H9 (cell line): Measurements from ENCODE around the gene FCGR3B. TPM values are rescaled to one million over a fixed set of nuclear protein-coding genes. Genes with fewer than 3 reads are reported as not detected.
"Not testable (repeated sequence)": the region's sequence is repeated elsewhere in the genome, so short reads cannot be mapped to it uniquely, and the experiment has no call there.

Source experiments
- DNase-seq: peaks from one replicate; pipeline ENCODE4 v3.0.0-alpha.2; 2017
- H2AFZ ChIP-seq: one replicate; pipeline ENCODE4 v1.6.1; 2013; ENCODE audit warnings: mild to moderate bottlenecking, low read length, control low read depth, moderate library complexity
- H2AK5ac ChIP-seq: 2 replicates; pipeline ENCODE4 v1.6.1; 2013; ENCODE audit warnings: low read length, control low read depth, mixed read lengths; ENCODE audit not compliant: insufficient read length
- H2BK120ac ChIP-seq: one replicate; pipeline ENCODE4 v1.6.1; 2013; ENCODE audit warnings: low read depth, mild to moderate bottlenecking, low read length, control low read depth, inconsistent platforms; ENCODE audit not compliant: poor library complexity, severe bottlenecking
- H2BK12ac ChIP-seq: 2 replicates; pipeline ENCODE4 v1.6.1; 2013; ENCODE audit warnings: low read length, control low read depth, mixed read lengths, low read depth; ENCODE audit not compliant: insufficient read length
- H2BK15ac ChIP-seq: 2 replicates; pipeline ENCODE4 v1.6.1; 2013; ENCODE audit warnings: low read depth, low read length, control low read depth
- H2BK20ac ChIP-seq: one replicate; pipeline ENCODE4 v1.6.1; 2013; ENCODE audit warnings: low read depth, mild to moderate bottlenecking, low read length, control low read depth, inconsistent platforms; ENCODE audit not compliant: poor library complexity, severe bottlenecking
- H2BK5ac ChIP-seq: 2 replicates; pipeline ENCODE4 v1.6.1; 2013; ENCODE audit warnings: low read length, control low read depth, mixed read lengths; ENCODE audit not compliant: insufficient read length
- H3K14ac ChIP-seq: 2 replicates; pipeline ENCODE4 v1.6.1; 2013; ENCODE audit warnings: low read length, control low read depth; ENCODE audit not compliant: insufficient read depth
- H3K18ac ChIP-seq: 2 replicates; pipeline ENCODE4 v1.6.1; 2013; ENCODE audit warnings: low read depth, mild to moderate bottlenecking, mixed read lengths, low read length, control low read depth; ENCODE audit not compliant: insufficient read length
- H3K23ac ChIP-seq: 2 replicates; pipeline ENCODE4 v1.6.1; 2013; ENCODE audit warnings: low read length, control low read depth, mixed read lengths, low read depth; ENCODE audit not compliant: insufficient read length
- H3K23me2 ChIP-seq: 2 replicates; pipeline ENCODE4 v1.6.1; 2013; ENCODE audit warnings: low read depth, mild to moderate bottlenecking, mixed read lengths, low read length, control low read depth; ENCODE audit not compliant: insufficient read length, poor library complexity, severe bottlenecking
- H3K27ac ChIP-seq: 2 replicates; pipeline ENCODE4 v1.5.1; 2013; ENCODE audit warnings: low read length, control low read depth, mixed read lengths, low read depth; ENCODE audit not compliant: insufficient read length
- H3K27me3 ChIP-seq: 2 replicates; pipeline ENCODE4 v1.6.1; 2013; ENCODE audit warnings: low read length, control low read depth, inconsistent platforms; ENCODE audit not compliant: insufficient read depth
- H3K4ac ChIP-seq: 2 replicates; pipeline ENCODE4 v1.6.1; 2013; ENCODE audit warnings: low read depth, mild to moderate bottlenecking, control low read depth, inconsistent platforms, low read length, moderate library complexity
- H3K4me1 ChIP-seq: 2 replicates; pipeline ENCODE4 v1.6.1; 2013; ENCODE audit warnings: low read length, control low read depth, inconsistent platforms; ENCODE audit not compliant: insufficient read depth
- H3K4me2 ChIP-seq: 2 replicates; pipeline ENCODE4 v1.6.1; 2013; ENCODE audit warnings: low read length, control low read depth, mixed read lengths; ENCODE audit not compliant: insufficient read length, insufficient read depth
- H3K56ac ChIP-seq: 2 replicates; pipeline ENCODE4 v1.6.1; 2013; ENCODE audit warnings: low read depth, mild to moderate bottlenecking, mixed read lengths, low read length, control low read depth; ENCODE audit not compliant: insufficient read length
- H3K79me1 ChIP-seq: 2 replicates; pipeline ENCODE4 v1.6.1; 2013; ENCODE audit warnings: low read depth, mild to moderate bottlenecking, moderate library complexity, low read length, control low read depth, inconsistent platforms; ENCODE audit not compliant: insufficient read depth, poor library complexity, severe bottlenecking
- H3K79me2 ChIP-seq: 2 replicates; pipeline ENCODE4 v1.6.1; 2013; ENCODE audit warnings: low read length, control low read depth, inconsistent platforms; ENCODE audit not compliant: insufficient read depth
- H3K9ac ChIP-seq: 2 replicates; pipeline ENCODE4 v1.6.1; 2013; ENCODE audit warnings: low read length, control low read depth, mixed read lengths; ENCODE audit not compliant: insufficient read length; ENCODE audit errors: extremely low read depth
- H3K9me3 ChIP-seq: one replicate; pipeline ENCODE4 v1.6.1; 2013; ENCODE audit warnings: low read depth, low read length, inconsistent platforms; ENCODE audit not compliant: control insufficient read depth
- H3T11ph ChIP-seq: one replicate; pipeline ENCODE4 v1.6.1; 2013; ENCODE audit warnings: mild to moderate bottlenecking, low read length, control low read depth, inconsistent platforms
- H4K20me1 ChIP-seq: one replicate; pipeline ENCODE4 v1.6.1; 2013; ENCODE audit not compliant: control insufficient read depth, insufficient read length, insufficient read depth
- H4K5ac ChIP-seq: 2 replicates; pipeline ENCODE4 v1.6.1; 2013; ENCODE audit warnings: low read depth, mild to moderate bottlenecking, mixed read lengths, low read length, control low read depth; ENCODE audit not compliant: insufficient read length
- H4K8ac ChIP-seq: replicated peaks from 2 replicates; pipeline ENCODE4 v1.6.1; 2013; ENCODE audit warnings: low read length, control low read depth, mixed read lengths, low read depth; ENCODE audit not compliant: insufficient read length
- H4K91ac ChIP-seq: 2 replicates; pipeline ENCODE4 v1.6.1; 2013; ENCODE audit warnings: low read depth, mild to moderate bottlenecking, moderate library complexity, mixed read lengths, low read length, control low read depth; ENCODE audit not compliant: insufficient read length
- H3K27ac Mint-ChIP-seq, 3 experiments: 2 replicates in 2 of 3; 3 replicates in 1 of 3; pipeline ENCODE4 v1.8.0; 2020 to 2021; ENCODE audit warnings: mixed read lengths in 3 of 3, mild to moderate bottlenecking in 1 of 3, moderate library complexity in 1 of 3
- H3K27me3 Mint-ChIP-seq: 2 replicates; pipeline ENCODE4 v1.8.0; 2021; ENCODE audit warnings: low read depth, mild to moderate bottlenecking, moderate library complexity, mixed read lengths
- H3K36me3 Mint-ChIP-seq, 3 experiments: 2 replicates in 2 of 3; 3 replicates in 1 of 3; pipeline ENCODE4 v1.8.0; 2020 to 2021; ENCODE audit warnings: low read depth in 3 of 3, mixed read lengths in 3 of 3; ENCODE audit not compliant: insufficient read depth in 1 of 3
- H3K4me1 Mint-ChIP-seq, 2 experiments: 2 replicates each; pipeline ENCODE4 v1.8.0; 2020; ENCODE audit warnings: mixed read lengths in 2 of 2
- H3K4me3 Mint-ChIP-seq, 2 experiments: 2 replicates in 1 of 2; 3 replicates in 1 of 2; pipeline ENCODE4 v1.8.0; 2020 to 2021; ENCODE audit warnings: mild to moderate bottlenecking in 2 of 2, mixed read lengths in 2 of 2, moderate library complexity in 1 of 2
- H3K9me3 Mint-ChIP-seq, 2 experiments: 2 replicates in 1 of 2; 3 replicates in 1 of 2; pipeline ENCODE4 v1.8.0; 2020; ENCODE audit warnings: mild to moderate bottlenecking in 2 of 2, mixed read lengths in 2 of 2, moderate library complexity in 1 of 2
- CTCF ChIP-seq: fragments of 200-600 bp; sonication (generic); conservative IDR thresholded peaks from 3 replicates; pipeline ENCODE4 v1.8.0; 2021; ENCODE audit warnings: antibody characterized with exemption, mild to moderate bottlenecking
- WGBS: extraction: QIAGEN DNeasy Blood & Tissue Kit; methylation state at CpG from one replicate; pipeline ENCODE4 v1.1.7; 2013; ENCODE audit warnings: missing lambda C conversion rate, low lambda C conversion rate, mixed read lengths; ENCODE audit not compliant: insufficient read length; ENCODE audit errors: extremely low coverage; 5-methylcytosine and 5-hydroxymethylcytosine counted together
- total RNA-seq: library from RNA; stranded (reverse); gene quantifications from 2 replicates; pipeline ENCODE4 v1.2.1, GENCODE V29; 2021

FCGR3B gene
- total RNA-seq, 1 experiment from 2014 or later, result not detected

- H3K56ac ChIP-seq, H2BK5ac ChIP-seq, H3K4me2 ChIP-seq, H3K14ac ChIP-seq, H3K79me2 ChIP-seq, H3K4ac ChIP-seq, H3K4me1 Mint-ChIP-seq, H4K91ac ChIP-seq, H3K18ac ChIP-seq, H4K20me1 ChIP-seq, H3K36me3 Mint-ChIP-seq, H3K23ac ChIP-seq, H3K9me3 Mint-ChIP-seq, H3K9ac ChIP-seq, H3K27me3 ChIP-seq, H3K27ac ChIP-seq, H3T11ph ChIP-seq, DNase-seq, H2AK5ac ChIP-seq, H2AFZ ChIP-seq, H2BK12ac ChIP-seq, H4K5ac ChIP-seq, H3K4me1 ChIP-seq, H3K9me3 ChIP-seq, H2BK20ac ChIP-seq, H3K23me2 ChIP-seq, H2BK120ac ChIP-seq, H4K8ac ChIP-seq, H2BK15ac ChIP-seq, H3K4me3 Mint-ChIP-seq, H3K79me1 ChIP-seq, H3K27me3 Mint-ChIP-seq, H3K27ac Mint-ChIP-seq: not testable (repeated sequence)
- peak; percentile 62 for TF ChIP-seq CTCF
- WGBS, result no CpG with 5 or more reads among the region's 13 CpGs
Measured at GRCh38 chr1:161647507-161648360, 16.8 kb upstream of the FCGR3B start.

GRCh38 chr1:161644855-161645254, 13.9 kb upstream of the FCGR3B start:
- not testable (repeated sequence) for H3K18ac ChIP-seq, H3K14ac ChIP-seq, H4K5ac ChIP-seq, H2BK120ac ChIP-seq, H3K27ac ChIP-seq, H3K27me3 ChIP-seq, H3T11ph ChIP-seq, H3K4me1 ChIP-seq, H3K27me3 Mint-ChIP-seq, H3K23me2 ChIP-seq, H3K79me2 ChIP-seq, H2BK5ac ChIP-seq, H4K91ac ChIP-seq, DNase-seq, H3K4me3 Mint-ChIP-seq, H2BK20ac ChIP-seq, H2AK5ac ChIP-seq, H3K23ac ChIP-seq, H4K8ac ChIP-seq, H3K4me1 Mint-ChIP-seq, H3K9ac ChIP-seq, H2BK12ac ChIP-seq, H2BK15ac ChIP-seq, H3K9me3 Mint-ChIP-seq, H3K4me2 ChIP-seq, H3K79me1 ChIP-seq, H3K36me3 Mint-ChIP-seq, H3K56ac ChIP-seq, H3K9me3 ChIP-seq, H4K20me1 ChIP-seq, H3K27ac Mint-ChIP-seq, H3K4ac ChIP-seq, H2AFZ ChIP-seq
- WGBS, result no CpG with 5 or more reads among the region's 1 CpG
